H1 (cell line): Measurements from ENCODE around the gene WDFY1. TPM values are rescaled to one million over a fixed set of nuclear protein-coding genes. Genes with fewer than 3 reads are reported as not detected.

Source experiments
- CTCF ChIA-PET: fragments of 300-600 bp; sonication (Branson Sonifier 250); formaldehyde crosslinking; loops from one replicate; lab custom pipeline; 2021; ENCODE audit not compliant: partially characterized antibody; lab: Charles Lee
- POLR2A ChIA-PET: fragments of 300-600 bp; sonication (Branson Sonifier 250); formaldehyde crosslinking; loops from one replicate; lab custom pipeline; 2021; ENCODE audit warnings: inconsistent platforms; ENCODE audit not compliant: partially characterized antibody; lab: Charles Lee
- DNase-seq, 2 experiments: peaks; one replicate each; pipeline versions ENCODE4 v3.0.0 to v3.0.0-alpha.2; 2010 to 2022; ENCODE audit warnings: low spot score in 2 of 2, low read depth in 1 of 2, mixed read lengths in 1 of 2
- FAIRE-seq: peaks from 2 replicates; lab custom pipeline; 2011; peaks lifted over from hg19 to GRCh38; lab: Jason Lieb, UNC
- H2AFZ ChIP-seq: 2 replicates; pipeline ENCODE4 v1.8.1; 2012; ENCODE audit warnings: low read length, inconsistent platforms
- H2AK5ac ChIP-seq: 2 replicates; pipeline ENCODE4 v1.6.1; 2013; ENCODE audit warnings: low read depth, low read length
- H2BK120ac ChIP-seq: replicated peaks from 2 replicates; pipeline ENCODE3; 2013; ENCODE audit warnings: low read depth, low read length, inconsistent platforms
- H2BK12ac ChIP-seq: 2 replicates; pipeline ENCODE4 v1.6.1; 2013; ENCODE audit warnings: low read depth, low read length
- H2BK15ac ChIP-seq: 2 replicates; pipeline ENCODE4 v1.6.1; 2013; ENCODE audit warnings: low read length
- H2BK20ac ChIP-seq: 2 replicates; pipeline ENCODE4 v1.6.1; 2013; ENCODE audit warnings: low read length
- H2BK5ac ChIP-seq: 2 replicates; pipeline ENCODE4 v1.6.1; 2013; ENCODE audit warnings: low read depth, low read length
- H3K14ac ChIP-seq: 2 replicates; pipeline ENCODE4 v1.6.1; 2013; ENCODE audit warnings: inconsistent platforms; ENCODE audit not compliant: insufficient read length
- H3K18ac ChIP-seq: 2 replicates; pipeline ENCODE4 v1.6.1; 2013; ENCODE audit warnings: low read length; ENCODE audit errors: extremely low read depth
- H3K23ac ChIP-seq: 2 replicates; pipeline ENCODE4 v1.6.1; 2013; ENCODE audit warnings: inconsistent platforms; ENCODE audit not compliant: insufficient read length
- H3K23me2 ChIP-seq: 2 replicates; pipeline ENCODE4 v1.6.1; 2013; ENCODE audit warnings: low read depth, low read length
- H3K27ac ChIP-seq: 2 replicates; pipeline ENCODE4 v1.6.1; 2011; ENCODE audit warnings: low read depth, low read length, inconsistent platforms
- H3K27me3 ChIP-seq, 4 experiments: replicated peaks in 1 of 4; 1 replicate in 1 of 4; 2 replicates in 3 of 4; pipeline versions ENCODE4 v1.6.1 to v1.8.1; 2011 to 2013; ENCODE audit warnings: low read length in 3 of 4, mild to moderate bottlenecking in 3 of 4, inconsistent platforms in 2 of 4, mixed read lengths in 2 of 4, moderate library complexity in 1 of 4; ENCODE audit not compliant: control insufficient read depth in 3 of 4, insufficient read depth in 3 of 4; ENCODE audit errors: extremely low read depth in 1 of 4
- H3K36me3 ChIP-seq, 4 experiments: 2 replicates each; pipeline versions ENCODE4 v1.6.1 to v1.8.1; 2011 to 2013; ENCODE audit warnings: mild to moderate bottlenecking in 4 of 4, low read length in 3 of 4, moderate library complexity in 2 of 4, control low read depth in 1 of 4, inconsistent platforms in 1 of 4; ENCODE audit not compliant: insufficient read depth in 4 of 4, control insufficient read depth in 2 of 4
- H3K4ac ChIP-seq: replicated peaks from 2 replicates; pipeline ENCODE3; 2013; ENCODE audit warnings: low read length, low read depth, mixed read lengths, inconsistent platforms; ENCODE audit not compliant: insufficient read length
- H3K4me1 ChIP-seq, 4 experiments: replicated peaks in 1 of 4; 1 replicate in 1 of 4; 2 replicates in 3 of 4; pipeline versions ENCODE4 v1.6.1 to v1.8.1; 2011 to 2013; ENCODE audit warnings: low read length in 3 of 4, inconsistent platforms in 2 of 4, mixed read lengths in 1 of 4; ENCODE audit not compliant: insufficient read depth in 4 of 4, control insufficient read depth in 3 of 4
- H3K4me2 ChIP-seq, 2 experiments: 2 replicates each; pipeline versions ENCODE4 v1.6.1 to v1.8.1; 2011 to 2013; ENCODE audit warnings: low read depth in 2 of 2, low read length in 2 of 2, control low read depth in 1 of 2, inconsistent platforms in 1 of 2, mild to moderate bottlenecking in 1 of 2; ENCODE audit not compliant: insufficient read depth in 1 of 2
- H3K4me3 ChIP-seq, 4 experiments: fragments of 200-600, 300-600 bp in 1 of 4; sonication (generic), shearing (Covaris generic), sonication (Bioruptor Twin) in 1 of 4; 2 replicates each; pipeline versions ENCODE4 v1.5.1 to v1.8.1; 2011 to 2016; ENCODE audit warnings: low read length in 4 of 4, low read depth in 3 of 4, control low read depth in 2 of 4, inconsistent platforms in 2 of 4, mild to moderate bottlenecking in 2 of 4, mixed read lengths in 1 of 4, moderate library complexity in 1 of 4; ENCODE audit not compliant: insufficient read depth in 2 of 4; ENCODE audit errors: extremely low read depth in 1 of 4
- H3K56ac ChIP-seq: replicated peaks from 2 replicates; pipeline ENCODE3; 2013; ENCODE audit warnings: low read depth, mild to moderate bottlenecking, mixed read lengths, low read length, inconsistent platforms; ENCODE audit not compliant: insufficient read length
- H3K79me1 ChIP-seq: 2 replicates; pipeline ENCODE4 v1.6.1; 2013; ENCODE audit warnings: low read depth, low read length, control low read depth
- H3K79me2 ChIP-seq, 2 experiments: 2 replicates each; pipeline versions ENCODE4 v1.6.1 to v1.8.1; 2012 to 2013; ENCODE audit warnings: low read length in 2 of 2, mild to moderate bottlenecking in 2 of 2, inconsistent platforms in 1 of 2; ENCODE audit not compliant: insufficient read depth in 2 of 2, control insufficient read depth in 1 of 2
- H3K9ac ChIP-seq, 4 experiments: replicated peaks in 1 of 4; 1 replicate in 1 of 4; 2 replicates in 3 of 4; pipeline versions ENCODE4 v1.6.1 to v1.8.1; 2011 to 2013; ENCODE audit warnings: low read depth in 3 of 4, low read length in 3 of 4, control low read depth in 2 of 4, mild to moderate bottlenecking in 2 of 4, moderate library complexity in 2 of 4, inconsistent platforms in 1 of 4; ENCODE audit errors: extremely low read depth in 1 of 4
- H3K9me3 ChIP-seq, 2 experiments: 2 replicates each; pipeline versions ENCODE4 v1.6.1 to v1.8.1; 2012 to 2013; ENCODE audit warnings: mild to moderate bottlenecking in 2 of 2, moderate library complexity in 2 of 2, control low read depth in 1 of 2, inconsistent platforms in 1 of 2, low read depth in 1 of 2, low read length in 1 of 2, mixed read lengths in 1 of 2; ENCODE audit not compliant: insufficient read depth in 2 of 2
- H4K20me1 ChIP-seq, 2 experiments: replicated peaks in 1 of 2; 2 replicates each; pipeline versions ENCODE3 to v1.8.1; 2011 to 2013; ENCODE audit warnings: inconsistent platforms in 2 of 2, low read length in 2 of 2, mild to moderate bottlenecking in 1 of 2; ENCODE audit not compliant: insufficient read depth in 2 of 2, control insufficient read depth in 1 of 2
- H4K5ac ChIP-seq: 2 replicates; pipeline ENCODE4 v1.6.1; 2013; ENCODE audit warnings: low read length, low read depth, mixed read lengths, inconsistent platforms; ENCODE audit not compliant: insufficient read length
- H4K8ac ChIP-seq: 2 replicates; pipeline ENCODE4 v1.8.0; 2013; ENCODE audit warnings: mild to moderate bottlenecking, moderate library complexity, low read length, inconsistent platforms; ENCODE audit not compliant: insufficient read depth; ENCODE audit errors: extremely low read depth
- H4K91ac ChIP-seq: replicated peaks from 2 replicates; pipeline ENCODE3; 2013; ENCODE audit warnings: low read length, mixed read lengths, inconsistent platforms; ENCODE audit not compliant: insufficient read length
- ATF2 ChIP-seq: IDR thresholded peaks from 2 replicates; pipeline ENCODE4 v1.6.1; 2012; ENCODE audit warnings: low read length, inconsistent platforms
- ATF3 ChIP-seq: IDR thresholded peaks from 2 replicates; pipeline ENCODE4 v1.6.1; 2011; ENCODE audit warnings: low read depth, mild to moderate bottlenecking, low read length; ENCODE audit not compliant: insufficient read depth
- BACH1 ChIP-seq: IDR thresholded peaks from 2 replicates; pipeline ENCODE4 v1.6.1; 2012; ENCODE audit warnings: low read length, improper control_type of control experiment
- EP300 ChIP-seq, 2 experiments: IDR thresholded peaks; 1 replicate in 1 of 2; 2 replicates in 1 of 2; pipeline ENCODE4 v1.6.1; 2011 to 2012; ENCODE audit warnings: low read depth in 2 of 2, low read length in 2 of 2, mild to moderate bottlenecking in 2 of 2, borderline replicate concordance in 1 of 2, inconsistent platforms in 1 of 2, moderate library complexity in 1 of 2
- POLR2AphosphoS5 ChIP-seq: IDR thresholded peaks from 2 replicates; pipeline ENCODE4 v1.6.1; 2011; ENCODE audit warnings: low read depth, low read length
- POU5F1 ChIP-seq: IDR thresholded peaks from 2 replicates; pipeline ENCODE4 v1.6.1; 2011; ENCODE audit warnings: low read depth, mild to moderate bottlenecking, low read length, moderate library complexity
- RAD21 ChIP-seq, 2 experiments: IDR thresholded peaks in 1 of 2; conservative IDR thresholded peaks in 1 of 2; 2 replicates each; pipeline ENCODE4 v1.6.1; 2011; ENCODE audit warnings: low read depth in 2 of 2, low read length in 2 of 2, improper control_type of control experiment in 1 of 2, inconsistent platforms in 1 of 2, mild to moderate bottlenecking in 1 of 2, moderate library complexity in 1 of 2
- RNF2 ChIP-seq: fragments of 200-900, 300-1000 bp; sonication (generic); IDR thresholded peaks from 2 replicates; pipeline ENCODE4 v1.7.1; 2016; ENCODE audit warnings: borderline replicate concordance, low read depth, mild to moderate bottlenecking, antibody characterized with exemption, low read length; ENCODE audit not compliant: poor library complexity, severe bottlenecking; ENCODE audit errors: missing control alignments
- RXRA ChIP-seq: IDR thresholded peaks from 2 replicates; pipeline ENCODE4 v1.6.1; 2011; ENCODE audit warnings: low read depth, mild to moderate bottlenecking, low read length, moderate library complexity; ENCODE audit not compliant: insufficient read depth
- SP4 ChIP-seq: IDR thresholded peaks from 2 replicates; pipeline ENCODE4 v1.6.1; 2012; ENCODE audit warnings: low read length, inconsistent platforms
- TBP ChIP-seq: IDR thresholded peaks from 2 replicates; pipeline ENCODE4 v1.6.1; 2011; ENCODE audit warnings: low read depth, low read length, improper control_type of control experiment
- TCF12 ChIP-seq: IDR thresholded peaks from 2 replicates; pipeline ENCODE4 v1.6.1; 2011; ENCODE audit warnings: low read depth, mild to moderate bottlenecking, low read length
- WGBS, 2 experiments: shearing (Covaris generic) in 1 of 2; methylation state at CpG; one replicate each; pipeline versions ENCODE4 v1.1.6 to v1.1.7; 2013 to 2015; ENCODE audit warnings: low lambda C conversion rate in 2 of 2, mixed read lengths in 2 of 2, inconsistent platforms in 1 of 2, low coverage in 1 of 2, missing lambda C conversion rate in 1 of 2; ENCODE audit not compliant: insufficient replicate concordance in 2 of 2, insufficient coverage in 1 of 2, insufficient read length in 1 of 2; ENCODE audit errors: extremely low coverage in 1 of 2, missing lambda C conversion rate in 1 of 2; 5-methylcytosine and 5-hydroxymethylcytosine counted together
- polyA plus RNA-seq, 7 experiments: library from polyadenylated mRNA; depleted of rRNA in 3 of 7; stranded (reverse) in 5 of 7; unstranded in 2 of 7; fragments of >200 nt in 5 of 7; fragments of 200-250 nt in 2 of 7; gene quantifications; 1 replicate in 5 of 7; 2 replicates in 1 of 7; 4 replicates in 1 of 7; pipeline versions ENCODE4 v1.2.1 to v1.2.3, GENCODE V29; 2011 to 2013; ENCODE audit warnings: missing spikeins in 2 of 7, mixed read lengths in 2 of 7
- total RNA-seq: library from RNA; stranded (reverse); fragmentation: NEBNext Ultra II Directional; extraction: Animal tissue kit (Norgen Biotek cat#: 25700); gene quantifications from 2 replicates; pipeline ENCODE4 v1.2.1, GENCODE V29; 2021

WDFY1 gene
- total and polyA plus RNA-seq, 2 of the 8 experiments (the other 6 are each of a cell fraction or from before 2014, with no cell fraction given): 68.4 to 94.7 TPM

- no peak overlapping the region for H2AFZ ChIP-seq
- no peak overlapping the region for H2BK20ac ChIP-seq
- H4K20me1 ChIP-seq: no peaks in the 10 kb centered on the region
- no peak overlapping the region for H4K91ac ChIP-seq
- H2BK120ac ChIP-seq: no peak overlapping the region
- H3K4me3 ChIP-seq: no peak overlapping the region
- no peak overlapping the region for H2AK5ac ChIP-seq
- ChIA-PET CTCF (no interaction called here), POLR2A (no interaction called here)
- H3K56ac ChIP-seq: no peak overlapping the region
- H3K23ac ChIP-seq: no peak overlapping the region
- 0% methylated on average over 2 of the region's 2 CpGs; no CpG with 5 or more reads in 1 of the 2 experiments for WGBS, 2 experiments
- H2BK12ac ChIP-seq: no peak overlapping the region
- H2BK15ac ChIP-seq: no peak overlapping the region
- H3K4ac ChIP-seq: no peak overlapping the region
- no peak overlapping the region for H3K18ac ChIP-seq
- H3K23me2 ChIP-seq: no peaks in the 10 kb centered on the region
- H3K9me3 ChIP-seq: no peaks in the 10 kb centered on the region
- H2BK5ac ChIP-seq: no peak overlapping the region
- no peaks in the 10 kb centered on the region for H3K4me1 ChIP-seq
- H3K79me2 ChIP-seq: no peaks in the 10 kb centered on the region
- no peak for FAIRE-seq
- H3K36me3 ChIP-seq: peaks cover 5 to 36% (median 21%) of the 10 kb centered on the region in 4 experiments; a peak in 7 of 8 replicates
- H3K14ac ChIP-seq: no peak overlapping the region
- no peaks in the 10 kb centered on the region; the same call in 1 of the 2 replicates for H3K79me1 ChIP-seq
- no peak overlapping the region for H4K5ac ChIP-seq
- H3K27me3 ChIP-seq: no peaks in the 10 kb centered on the region
- no peak overlapping the region for H3K27ac ChIP-seq
- no peak overlapping the region for H3K4me2 ChIP-seq
- no peak for DNase-seq
- H3K9ac ChIP-seq: no peak overlapping the region
- no peak overlapping the region for H4K8ac ChIP-seq
- TF ChIP-seq BACH1 (no peak), RAD21 (IDR thresholded peaks at IDR 0.05 in 1 of 2, conservative IDR thresholded peaks at IDR 0.05 in 1 of 2; ENCODE audit: low read depth in 2 of 2, low read length in 2 of 2) (no peak), POLR2AphosphoS5 (no peak), RNF2 (no peak), SP4 (no peak), ATF3 (no peak), TBP (no peak), TCF12 (no peak), POU5F1 (no peak), EP300 (IDR thresholded peaks at IDR 0.05; ENCODE audit: borderline replicate concordance in 1 of 2, low read depth in 2 of 2, low read length in 2 of 2) (no peak), ATF2 (no peak), RXRA (no peak)
Measured at GRCh38 chr2:223886726-223887125, 58.4 kb downstream of the WDFY1 start.
